ENCODE data around the gene PTPRCAP.
"Not testable (repeated sequence)": the region's sequence is repeated elsewhere in the genome, so short reads cannot be mapped to it uniquely, and the experiment has no call there.

The PTPRCAP gene

GRCh38 chr11:67440229-67441097, 3.0 kb upstream of the PTPRCAP start:
- DNase-seq = peak in 1 of 5 experiments; percentile 63

GRCh38 chr11:67439321-67440228, 2.1 kb upstream of the PTPRCAP start:
- peak in 2 of 5 experiments; percentile 23 to 50 for DNase-seq

GRCh38 chr11:67438158-67438902, 848 bp upstream of the PTPRCAP start:
- peak; percentile 55 to 92 (median 68) for DNase-seq

DNA sequence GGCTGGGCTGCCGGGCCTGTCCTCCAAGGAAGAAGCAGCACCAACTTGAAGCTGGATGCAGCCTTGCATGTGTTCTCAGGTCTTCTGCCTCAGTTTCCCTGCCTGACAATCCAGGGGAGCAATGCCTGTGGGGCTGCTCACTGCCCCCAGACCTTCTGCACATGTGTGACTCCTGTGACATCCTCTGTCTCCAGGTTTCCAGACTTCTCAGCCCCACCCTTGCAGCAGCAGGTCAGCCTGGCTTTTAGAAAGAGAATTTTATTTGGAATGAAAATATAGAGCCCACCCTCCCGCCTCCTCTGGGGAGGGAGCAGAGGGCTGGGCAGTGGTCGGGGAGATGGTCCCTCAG, 301 bp upstream of the PTPRCAP start:
- no peak for DNase-seq

- DNase-seq = peak in 3 of 5 experiments; percentile 47 to 89 (median 48)
Measured at GRCh38 chr11:67436459-67437081, 912 bp downstream of the PTPRCAP start.

- no peak for DNase-seq
Measured at GRCh38 chr11:67435727-67436458, 1.6 kb downstream of the PTPRCAP start.

DNA sequence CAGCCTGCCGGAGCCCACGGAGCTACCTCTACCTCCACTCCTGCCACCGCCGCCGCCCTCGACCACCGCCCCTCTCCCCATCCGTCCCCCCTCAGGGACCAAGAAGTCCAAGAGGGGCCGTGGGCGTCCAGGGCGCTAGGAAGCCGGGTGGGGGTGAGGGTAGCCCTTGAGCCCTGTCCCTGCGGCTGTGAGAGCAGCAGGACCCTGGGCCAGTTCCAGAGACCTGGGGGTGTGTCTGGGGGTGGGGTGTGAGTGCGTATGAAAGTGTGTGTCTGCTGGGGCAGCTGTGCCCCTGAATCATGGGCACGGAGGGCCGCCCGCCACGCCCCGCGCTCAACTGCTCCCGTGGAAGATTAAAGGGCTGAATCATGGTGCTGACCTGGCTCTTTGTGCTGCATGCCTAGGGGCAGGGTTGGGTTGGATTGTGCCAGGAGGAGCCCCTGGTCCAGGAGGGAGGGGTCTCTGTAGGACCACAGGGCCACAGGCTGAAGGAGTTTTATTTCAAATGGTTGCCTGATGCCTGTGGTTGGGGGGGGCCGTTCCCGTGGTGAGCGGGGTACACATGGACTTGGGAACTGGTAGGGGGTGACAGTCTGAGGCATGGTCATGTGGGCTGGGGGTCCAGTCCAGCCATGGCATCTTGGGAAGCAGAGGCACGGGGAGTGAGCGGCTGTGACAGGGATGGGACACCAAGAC, 2.3 kb downstream of the PTPRCAP start:
- DNase-seq = peak in 1 of 5 experiments; percentile 49

- DNase-seq = peak in 2 of 5 experiments; percentile 22 to 55
Measured at GRCh38 chr11:67434395-67434881, 3.0 kb downstream of the PTPRCAP start.

DNA sequence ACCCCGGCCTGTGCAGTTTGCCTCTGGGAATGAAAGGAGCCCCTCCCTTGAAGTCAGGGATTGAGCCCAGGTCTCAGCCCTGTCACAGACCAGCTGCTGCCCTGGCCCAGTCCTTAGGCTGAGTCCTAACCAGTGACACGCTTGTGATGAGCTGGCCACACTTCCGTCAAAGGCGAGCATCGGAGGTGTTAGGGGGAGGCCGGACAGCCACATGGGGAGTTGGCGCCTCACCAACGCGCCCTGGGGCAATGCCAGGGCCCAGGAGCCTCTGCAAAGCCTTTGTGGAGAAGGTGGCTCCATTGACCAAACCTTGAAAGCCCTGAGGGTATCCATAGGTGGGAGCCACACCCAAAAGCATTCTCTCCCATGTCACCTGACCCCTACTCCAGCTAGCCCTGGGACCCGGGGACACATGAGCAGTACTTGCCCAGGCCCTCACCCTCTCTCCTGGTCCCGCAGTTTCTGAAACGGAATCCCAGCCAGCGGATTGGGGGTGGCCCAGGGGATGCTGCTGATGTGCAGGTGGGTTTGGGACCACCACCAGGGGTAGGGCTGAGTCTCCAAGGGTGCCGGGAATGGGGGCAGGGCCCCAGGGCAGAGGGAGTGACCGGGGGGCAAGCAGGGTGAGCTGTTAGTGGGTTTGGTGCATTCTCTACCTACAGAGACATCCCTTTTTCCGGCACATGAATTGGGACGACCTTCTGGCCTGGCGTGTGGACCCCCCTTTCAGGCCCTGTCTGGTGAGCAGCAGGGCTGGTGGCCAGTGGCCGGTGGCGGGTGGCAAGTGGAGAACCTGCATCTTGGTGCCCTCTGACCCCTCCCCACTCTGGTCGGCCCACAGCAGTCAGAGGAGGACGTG, 3.7 kb downstream of the PTPRCAP start:
- no peak for DNase-seq

DNA sequence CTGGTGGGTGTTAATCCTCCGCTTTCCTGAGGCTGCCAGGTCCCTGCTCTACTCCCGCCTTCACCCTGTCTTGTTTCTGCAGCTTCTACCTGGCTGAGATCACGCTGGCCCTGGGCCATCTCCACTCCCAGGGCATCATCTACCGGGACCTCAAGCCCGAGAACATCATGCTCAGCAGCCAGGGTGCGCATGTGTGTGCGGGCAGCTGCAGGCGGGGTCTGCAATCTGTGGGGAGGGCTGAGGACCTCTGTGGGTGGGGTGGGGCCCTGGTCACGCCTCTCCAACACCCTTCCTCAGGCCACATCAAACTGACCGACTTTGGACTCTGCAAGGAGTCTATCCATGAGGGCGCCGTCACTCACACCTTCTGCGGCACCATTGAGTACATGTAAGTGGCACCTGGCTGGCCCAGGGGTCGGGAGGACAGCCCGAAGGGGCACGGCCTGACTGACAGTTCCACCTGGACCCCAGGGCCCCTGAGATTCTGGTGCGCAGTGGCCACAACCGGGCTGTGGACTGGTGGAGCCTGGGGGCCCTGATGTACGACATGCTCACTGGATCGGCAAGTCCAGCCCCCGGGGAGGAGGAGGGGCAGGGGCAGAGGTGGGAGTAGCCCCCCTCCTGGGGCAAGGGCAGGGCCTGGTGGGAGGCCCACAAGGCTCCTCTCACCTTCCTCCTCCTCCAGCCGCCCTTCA, 4.7 kb downstream of the PTPRCAP start:
- DNase-seq = no peak

- no peak for DNase-seq
Measured at GRCh38 chr11:67431346-67432249, 5.9 kb downstream of the PTPRCAP start.

- DNase-seq = no peak
Measured at GRCh38 chr11:67429722-67430121, 7.8 kb downstream of the PTPRCAP start.

DNA sequence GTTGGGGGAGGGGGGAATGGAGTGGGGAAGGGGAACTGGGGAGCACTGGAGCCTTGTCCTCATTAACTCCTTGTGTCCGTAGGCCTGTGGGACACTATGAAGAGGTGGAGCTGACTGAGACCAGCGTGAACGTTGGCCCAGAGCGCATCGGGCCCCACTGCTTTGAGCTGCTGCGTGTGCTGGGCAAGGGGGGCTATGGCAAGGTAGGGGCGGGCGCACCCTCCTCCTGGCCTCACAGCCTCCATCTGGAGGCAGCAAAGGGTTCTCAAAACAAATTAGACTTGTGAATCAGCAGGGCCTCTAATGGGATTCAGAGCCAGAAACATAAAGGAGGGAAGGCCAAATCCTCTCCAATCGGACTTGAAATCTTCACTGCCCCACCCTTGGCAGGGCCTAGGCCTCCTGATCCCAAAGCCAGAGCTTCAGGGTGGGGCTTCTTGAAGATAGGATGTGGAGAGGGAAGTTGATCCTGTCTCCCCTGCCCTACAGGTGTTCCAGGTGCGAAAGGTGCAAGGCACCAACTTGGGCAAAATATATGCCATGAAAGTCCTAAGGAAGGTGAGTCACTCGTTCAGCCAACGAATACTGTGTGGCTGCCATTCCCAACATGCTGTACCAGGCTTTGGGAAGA, 8.3 kb downstream of the PTPRCAP start:
- DNase-seq = no peak

DNA sequence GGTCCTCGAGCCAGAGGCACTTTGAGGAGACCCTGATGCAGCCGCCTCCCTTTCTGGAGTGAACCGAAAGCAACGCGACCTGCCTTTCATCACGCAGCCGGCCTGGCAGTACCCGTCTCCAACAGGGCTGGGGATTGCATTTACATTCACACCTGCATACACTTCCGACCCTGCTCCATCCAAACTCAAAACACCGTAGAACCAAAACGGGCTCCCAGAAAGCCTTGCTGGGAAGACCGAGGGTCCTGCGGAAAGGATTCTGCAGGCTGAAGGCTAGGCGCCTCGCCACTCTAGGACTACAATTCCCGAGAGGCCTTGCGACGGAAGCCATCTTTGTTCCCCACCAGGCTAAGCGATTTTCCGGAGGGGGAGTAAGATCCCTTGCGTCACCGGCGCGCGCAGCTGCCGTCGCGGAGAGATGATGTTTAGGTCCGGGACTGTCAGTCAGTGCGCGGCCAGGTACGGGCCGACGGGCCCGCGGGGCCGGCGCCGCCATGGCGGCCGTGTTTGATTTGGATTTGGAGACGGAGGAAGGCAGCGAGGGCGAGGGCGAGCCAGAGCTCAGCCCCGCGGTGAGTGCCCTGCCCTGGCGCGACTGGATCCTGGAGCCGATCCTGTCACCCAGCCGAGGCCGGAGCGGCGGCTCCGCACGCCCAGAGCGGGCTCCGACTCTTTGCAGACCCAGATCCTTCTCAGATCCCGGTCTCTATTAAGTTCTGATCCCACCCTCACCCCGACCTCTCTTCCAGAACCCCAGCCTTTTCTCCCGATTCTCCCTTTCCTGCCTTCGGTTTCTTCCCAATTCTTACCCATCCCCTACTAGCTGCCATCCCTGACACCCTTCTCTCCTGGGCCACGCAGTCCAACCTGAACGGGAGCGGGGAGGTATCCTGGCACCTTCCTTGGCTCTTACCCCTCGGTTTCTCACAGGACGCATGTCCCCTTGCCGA, 9.2 kb downstream of the PTPRCAP start, which contains the start of gene RPS6KB2:
RPS6KB2 (plus strand) TSS at position 443 of the 950 bp plus-strand sequence; CDS start at position 495, 52 bp downstream.
- peak; percentile 95 to 100 (median 98) for DNase-seq

GRCh38 chr11:67427364-67427859, 10.1 kb downstream of the PTPRCAP start:
- DNase-seq = not testable (repeated sequence)

All from T-helper 2 cell (primary cell).